HG03442 (cell line): ENCODE results near the gene MAPK8IP3.

Experiments used
- ATAC-seq: cut with Tn5 transposase; IDR thresholded peaks from one replicate; pipeline ENCODE4 v1.9.1; 2021; ENCODE audit warnings: mild to moderate bottlenecking, moderate library complexity; ENCODE audit not compliant: unreplicated experiment

Gene MAPK8IP3

GRCh38 chr16:1771864-1772361 lies 65.9 kb downstream of the MAPK8IP3 start:
- no peak for ATAC-seq

- peak; percentile 4 for ATAC-seq
Measured at GRCh38 chr16:1772362-1772907, 66.4 kb downstream of the MAPK8IP3 start, which contains the start of gene EME2. Gene EME2 (plus strand): TSS chr16:1772810. CDS start chr16:1773228, 418 bp downstream.

GRCh38 chr16:1772908-1773702 lies 67.1 kb downstream of the MAPK8IP3 start, which contains the start of gene MRPS34:
Gene MRPS34 (minus strand): TSS chr16:1773134. CDS start chr16:1773119, 15 bp downstream.
- ATAC-seq: peak; percentile 37

- ATAC-seq: peak; percentile 8
Measured at GRCh38 chr16:1773703-1774447, 67.9 kb downstream of the MAPK8IP3 start.

- no peak for ATAC-seq
Measured at GRCh38 chr16:1774448-1774780, 68.4 kb downstream of the MAPK8IP3 start.

- ATAC-seq: no peak
Measured at GRCh38 chr16:1775006-1775845, 69.2 kb downstream of the MAPK8IP3 start.

GRCh38 chr16:1775846-1776671 lies 70.1 kb downstream of the MAPK8IP3 start:
- ATAC-seq: no peak

- no peak for ATAC-seq
Measured at GRCh38 chr16:1776672-1776955, 70.6 kb downstream of the MAPK8IP3 start.

GRCh38 chr16:1776991-1777374 lies 71.0 kb downstream of the MAPK8IP3 start:
- ATAC-seq: no peak

GRCh38 chr16:1777375-1778199 lies 71.6 kb downstream of the MAPK8IP3 start:
- ATAC-seq: no peak

- ATAC-seq: no peak
Measured at GRCh38 chr16:1778200-1779179, 72.5 kb downstream of the MAPK8IP3 start.

GRCh38 chr16:1779234-1779701 lies 73.3 kb downstream of the MAPK8IP3 start:
- no peak for ATAC-seq

- ATAC-seq: no peak
Measured at GRCh38 chr16:1779741-1780676, 74.0 kb downstream of the MAPK8IP3 start.

- ATAC-seq: no peak
Measured at GRCh38 chr16:1780677-1781072, 74.7 kb downstream of the MAPK8IP3 start.

- ATAC-seq: no peak
Measured at GRCh38 chr16:1781254-1781653, 75.3 kb downstream of the MAPK8IP3 start.

- peak; percentile 9 for ATAC-seq
Measured at GRCh38 chr16:1781758-1782407, 75.9 kb downstream of the MAPK8IP3 start.
